Activated gamma-delta T cell treated with anti-CD3 and anti-CD28 coated beads, Interleukin-2, amount 50 U/mL, for 16 hours (primary cell): ENCODE results near the gene SPDYE2.
A peak's percentile ranks its signal among the peaks of the same experiment; 100 is the strongest.
"Not testable (repeated sequence)": the region's sequence is repeated elsewhere in the genome, so short reads cannot be mapped to it uniquely, and the experiment has no call there.

Experiments
- DNase-seq: peaks from one replicate; pipeline ENCODE4 v3.0.0-alpha.2; 2020; ENCODE audit warnings: low read depth

The SPDYE2 gene

DNA sequence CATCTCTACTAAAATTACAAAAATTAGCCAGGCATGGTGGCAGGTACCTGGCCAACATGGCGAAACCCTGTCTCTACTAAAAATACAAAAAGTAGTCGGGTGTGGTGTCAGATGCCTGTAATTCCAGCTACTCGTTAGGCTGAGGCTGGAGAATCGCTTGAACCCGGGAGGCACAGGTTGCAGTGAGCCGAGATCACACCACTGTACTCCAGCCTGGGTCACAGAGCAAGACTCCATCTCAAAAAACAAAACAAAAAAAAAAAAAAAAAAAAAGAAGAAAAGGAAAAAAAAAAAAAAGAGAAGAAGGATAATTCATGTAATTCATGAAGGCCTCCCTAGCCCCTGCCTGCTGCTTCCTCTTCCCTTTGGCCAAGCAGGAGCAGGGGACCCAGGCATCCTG, 10.4 kb upstream of the SPDYE2 start:
- not testable (repeated sequence) for DNase-seq

DNA sequence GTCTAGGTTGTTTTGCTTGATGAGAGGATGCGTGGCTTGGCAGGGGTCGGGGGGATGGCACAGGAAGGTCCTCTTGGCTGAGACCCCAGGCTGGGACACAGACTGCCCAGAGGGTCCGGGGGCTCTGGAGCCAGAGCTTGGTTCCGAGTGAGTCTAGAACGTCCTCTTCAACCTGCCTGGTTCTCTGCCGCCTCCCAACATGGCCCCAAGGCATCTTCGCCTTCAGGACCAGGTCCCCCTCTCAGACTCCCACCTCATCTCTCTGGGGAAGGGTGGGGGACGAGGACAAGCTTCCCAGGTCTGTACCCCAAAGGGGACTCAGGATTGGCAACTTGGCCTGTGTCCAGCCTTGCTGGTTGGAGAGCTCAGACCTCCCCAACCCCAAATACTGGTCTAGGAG, 8.9 kb upstream of the SPDYE2 start:
- DNase-seq: not testable (repeated sequence)

- DNase-seq: not testable (repeated sequence)
Observed at GRCh38 chr7:102542771-102543170, 8.3 kb upstream of the SPDYE2 start.

DNA sequence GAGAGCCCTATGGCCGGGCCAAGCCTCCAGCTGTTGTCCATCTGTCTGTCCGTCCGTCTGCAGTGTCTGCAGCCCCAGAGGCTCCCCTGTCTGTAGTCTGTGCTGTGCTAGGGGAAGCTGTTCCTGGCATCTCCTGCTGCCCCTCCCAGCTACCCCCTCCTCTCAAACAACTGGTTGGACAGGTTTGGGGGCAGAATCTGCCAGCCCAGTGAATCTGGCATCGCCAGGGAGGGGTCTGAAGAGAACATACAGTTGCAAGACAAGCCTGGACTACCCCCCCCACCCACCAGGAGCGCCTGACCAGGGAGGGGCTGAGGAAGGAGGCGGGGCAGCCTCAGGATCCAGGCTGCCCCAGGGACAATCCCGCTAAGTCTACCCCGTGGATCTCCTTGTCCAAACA, 7.4 kb upstream of the SPDYE2 start, which contains the start of gene UPK3BL2:
TSS of gene UPK3BL2 (minus strand) at position 101 of the 400 bp plus-strand sequence. CDS start at position 41, 60 bp downstream.
- not testable (repeated sequence) for DNase-seq

- not testable (repeated sequence) for DNase-seq
Observed at GRCh38 chr7:102544372-102544771, 6.7 kb upstream of the SPDYE2 start.

DNA sequence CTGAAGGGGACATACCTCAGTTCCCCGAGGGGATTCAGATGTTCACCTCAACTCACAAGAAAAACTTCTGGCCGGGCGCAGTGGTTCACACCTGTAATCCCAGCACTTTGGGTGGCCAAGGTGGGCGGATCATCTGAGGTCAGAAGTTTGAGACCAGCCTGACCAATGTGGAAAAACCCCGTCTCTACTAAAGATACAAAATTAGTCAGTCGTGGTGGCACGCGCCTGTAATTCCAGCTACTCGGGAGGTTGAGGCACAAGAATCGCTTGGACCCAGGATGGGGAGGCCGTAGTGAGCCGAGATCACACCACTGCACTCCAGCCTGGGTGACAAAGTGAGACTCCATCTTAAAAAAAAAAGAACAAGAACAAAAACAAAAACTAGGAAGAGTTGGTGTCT, 5.7 kb upstream of the SPDYE2 start:
- not testable (repeated sequence) for DNase-seq

- DNase-seq: not testable (repeated sequence)
Observed at GRCh38 chr7:102546353-102546752, 4.7 kb upstream of the SPDYE2 start.

GRCh38 chr7:102568620-102569019, 17.6 kb downstream of the SPDYE2 start:
- not testable (repeated sequence) for DNase-seq

DNA sequence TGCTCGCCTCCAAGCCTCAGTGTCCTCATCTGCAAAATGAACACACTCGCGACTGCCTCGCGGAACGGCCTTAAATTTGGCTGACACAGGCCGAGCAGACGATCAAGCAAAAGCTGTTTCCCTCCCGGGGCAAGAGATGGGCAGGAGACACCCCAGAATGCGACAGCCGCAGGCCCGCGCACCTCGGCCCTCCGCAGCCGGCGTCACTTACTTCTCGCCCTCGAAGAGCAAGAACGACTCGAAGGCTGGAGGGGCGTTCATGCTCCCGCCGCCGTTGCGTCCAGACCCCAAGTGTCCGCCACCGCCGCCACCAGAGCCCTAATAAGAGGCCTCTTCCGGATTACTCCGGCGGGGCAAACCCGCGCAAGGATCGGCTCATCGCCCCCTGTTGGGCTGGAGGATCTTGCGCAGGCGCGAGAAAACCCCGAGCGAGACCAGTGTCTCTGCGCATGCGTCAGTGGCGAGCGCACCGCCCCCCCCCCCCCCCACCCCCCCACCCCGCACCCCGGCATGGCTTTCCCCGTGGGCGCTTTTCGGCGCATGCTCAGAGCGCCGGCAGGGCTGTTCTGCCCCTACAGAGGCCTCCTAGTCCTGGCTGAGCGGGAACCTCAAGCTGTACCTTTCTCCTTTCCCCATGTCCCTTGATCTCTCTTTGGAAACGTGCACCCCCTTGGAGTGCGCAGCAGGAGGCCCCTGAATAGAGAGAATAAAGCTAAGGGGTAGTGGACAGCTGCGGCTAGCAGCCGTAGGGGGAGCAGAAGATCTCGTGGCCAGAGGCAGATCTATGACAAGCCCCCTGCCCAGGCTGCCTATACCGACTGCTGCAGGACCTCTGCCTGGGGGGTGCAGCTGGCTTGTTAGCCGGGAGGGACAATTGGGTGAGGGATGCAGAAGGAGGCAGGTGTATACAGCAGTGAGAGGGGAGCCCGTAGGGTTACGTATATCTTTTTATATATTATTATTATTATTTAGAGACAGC, 21.5 kb downstream of the SPDYE2 start, which contains the start of gene POLR2J3:
TSS of gene POLR2J3 (minus strand) at position 323 of the 979 bp plus-strand sequence. CDS start at position 261, 62 bp downstream.
- peak; percentile 95 for DNase-seq

GRCh38 chr7:102574607-102575006, 23.6 kb downstream of the SPDYE2 start:
- not testable (repeated sequence) for DNase-seq

DNA sequence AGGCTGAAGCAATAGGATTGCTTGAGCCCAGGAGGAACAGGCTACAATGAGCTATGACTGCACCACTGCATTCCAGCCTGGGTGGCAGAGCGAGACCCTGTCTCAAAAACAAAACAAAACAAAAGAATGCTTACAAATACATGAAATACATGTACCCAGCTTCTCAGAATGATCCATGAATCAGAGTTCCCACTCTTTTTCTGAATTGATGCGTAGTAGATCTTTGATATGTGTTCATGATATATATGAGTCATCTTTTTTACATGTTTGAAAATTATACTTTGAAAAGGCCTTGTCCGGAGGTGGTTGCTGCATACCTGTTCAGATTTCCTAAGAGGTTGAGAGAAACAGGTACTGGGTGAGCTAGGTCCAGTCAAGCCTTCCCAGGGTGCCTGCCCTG, 25.3 kb downstream of the SPDYE2 start:
- not testable (repeated sequence) for DNase-seq

DNA sequence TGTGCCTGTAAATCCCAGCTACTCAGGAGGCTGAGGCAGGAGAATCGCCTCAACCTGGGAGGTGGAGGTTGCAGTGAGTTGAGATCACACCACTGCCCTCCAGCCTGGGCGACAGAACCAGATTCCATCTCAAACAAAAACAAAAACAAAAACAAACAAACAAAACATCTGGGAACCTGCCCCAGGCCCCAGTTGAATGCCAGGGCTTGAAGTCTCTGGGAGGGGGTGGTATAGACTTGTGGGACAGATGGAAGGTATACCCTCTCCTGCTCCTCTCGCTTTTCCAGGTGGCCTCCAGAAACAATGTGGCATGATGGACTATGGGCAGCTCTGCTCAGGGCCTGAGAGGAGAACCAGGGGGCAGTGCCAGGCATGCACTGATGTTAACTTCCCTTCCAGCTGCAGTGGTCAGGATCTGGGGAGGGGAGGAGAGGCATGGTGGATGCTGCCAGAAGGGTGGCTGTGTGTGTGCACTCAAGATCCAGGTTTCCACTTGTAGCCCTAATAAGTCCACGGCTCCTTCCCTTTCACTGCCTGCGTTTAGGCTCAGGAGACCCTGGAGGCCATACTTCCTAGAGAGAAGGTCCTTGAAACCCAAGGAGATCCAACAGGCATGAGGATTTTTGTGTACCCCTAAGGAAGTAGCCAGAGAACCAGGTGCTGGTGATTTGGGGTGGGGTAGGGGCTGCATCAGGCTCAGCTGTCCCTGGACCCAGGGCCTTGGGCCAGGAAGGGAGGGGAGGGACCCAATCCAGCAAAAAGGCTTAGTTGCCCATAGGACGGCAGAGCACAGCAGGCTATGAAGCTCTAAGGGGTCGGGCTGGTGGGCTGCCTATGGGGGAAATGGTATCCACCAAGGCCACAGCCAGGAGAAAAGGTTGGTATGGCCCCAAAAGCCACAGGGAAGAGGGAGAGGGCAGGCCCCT, 26.6 kb downstream of the SPDYE2 start:
- DNase-seq: not testable (repeated sequence)

GRCh38 chr7:102578486-102578885, 27.5 kb downstream of the SPDYE2 start:
- DNase-seq: not testable (repeated sequence)

- not testable (repeated sequence) for DNase-seq
Observed at GRCh38 chr7:102581722-102582121, 30.7 kb downstream of the SPDYE2 start.

DNA sequence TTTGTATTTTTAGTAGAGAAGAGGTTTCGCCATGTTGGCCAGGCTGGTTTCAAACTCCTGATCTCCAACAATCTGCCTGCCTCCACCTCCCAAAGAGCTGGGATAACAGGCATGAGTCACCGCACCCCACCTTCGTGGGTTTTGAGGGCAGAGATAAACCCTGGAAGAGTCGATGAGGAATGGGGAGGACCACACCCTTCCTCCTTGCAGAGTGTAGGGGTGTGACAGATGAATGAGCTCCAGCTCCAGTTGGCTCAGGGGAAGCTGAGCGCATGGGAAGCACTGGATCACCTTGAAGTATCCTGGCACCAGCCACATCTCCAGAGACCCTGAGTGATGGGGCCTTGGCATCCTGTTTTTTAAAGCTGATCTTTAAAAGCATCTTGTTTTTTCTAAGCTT, 32.5 kb downstream of the SPDYE2 start:
- DNase-seq: not testable (repeated sequence)

DNA sequence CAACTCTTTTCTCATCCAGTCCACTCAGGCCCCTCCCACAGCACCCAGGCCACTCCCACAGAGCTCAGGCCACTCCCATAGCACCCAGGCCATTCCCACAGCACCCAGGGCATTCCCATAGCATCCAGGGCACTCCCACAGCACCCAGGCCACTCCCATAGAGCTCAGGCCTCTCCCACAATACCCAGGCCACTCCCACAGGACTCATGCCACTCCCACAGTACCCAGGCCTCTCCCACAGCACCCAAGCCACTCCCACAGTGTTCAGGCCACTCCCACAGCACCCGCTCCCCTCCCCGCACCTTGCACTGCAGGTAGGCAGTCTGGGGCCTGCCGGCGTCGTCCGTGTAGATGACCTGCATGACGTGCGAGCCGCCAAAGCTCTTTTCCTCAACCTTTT, 38.8 kb downstream of the SPDYE2 start:
- DNase-seq: not testable (repeated sequence)

- DNase-seq: not testable (repeated sequence)
Observed at GRCh38 chr7:102592477-102593019, 41.5 kb downstream of the SPDYE2 start.

- DNase-seq: not testable (repeated sequence)
Observed at GRCh38 chr7:102593637-102594334, 42.8 kb downstream of the SPDYE2 start.

- DNase-seq: not testable (repeated sequence)
Observed at GRCh38 chr7:102596036-102596435, 45.0 kb downstream of the SPDYE2 start.

- DNase-seq: not testable (repeated sequence)
Observed at GRCh38 chr7:102599699-102600098, 48.7 kb downstream of the SPDYE2 start.

DNA sequence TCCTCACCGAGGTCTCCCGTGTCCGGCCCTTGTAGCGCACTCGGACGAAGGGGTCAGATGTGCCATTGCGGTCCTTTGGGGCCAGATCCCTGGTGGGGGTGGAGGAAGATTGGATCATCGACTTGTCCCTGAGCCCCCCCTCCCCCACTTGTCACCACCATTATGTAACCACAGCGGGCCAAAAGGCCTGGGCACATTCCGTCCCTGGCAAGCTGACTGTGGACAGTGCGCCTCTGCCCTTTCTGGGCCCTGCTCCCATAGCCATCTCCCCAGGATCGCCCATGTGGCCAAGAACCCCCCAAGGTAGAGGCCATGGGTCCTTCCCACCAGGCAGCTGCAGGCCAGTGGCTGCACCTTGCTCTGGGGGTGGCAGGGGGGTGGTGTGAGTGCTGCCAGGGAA, 51.3 kb downstream of the SPDYE2 start:
- DNase-seq: not testable (repeated sequence)
